HCT116 (cell line): Measurements from ENCODE around the gene TMSB10. TPM values are rescaled to one million over a fixed set of nuclear protein-coding genes. Genes with fewer than 3 reads are reported as not detected.

Source experiments
- ATAC-seq: fragments of 200-7000 bp; cut with Tn5 transposase; 2 replicates; pipeline ENCODE4 v1.9.1; 2020; ENCODE audit warnings: mild to moderate bottlenecking, moderate library complexity
- BruUV-seq: library from RNA; stranded (reverse); fragments of 400-500 nt; replicated peaks from 2 replicates; lab custom pipeline; 2021; lab: Mats Ljungman, UMichigan
- CTCF ChIA-PET: fragments of 300-600 bp; sonication (Branson Sonifier 250); formaldehyde crosslinking; loops from one replicate; lab custom pipeline; 2021; ENCODE audit warnings: antibody characterized with exemption; lab: Charles Lee
- POLR2A ChIA-PET: fragments of 300-600, 350-600 bp; sonication (Branson Sonifier 250); formaldehyde crosslinking; loops from one replicate; lab custom pipeline; 2021; ENCODE audit warnings: antibody characterized with exemption; lab: Charles Lee
- RAD21 ChIA-PET, 2 experiments: fragments of 300-600 bp; sonication (Branson Sonifier 250); formaldehyde crosslinking; loops; one replicate each; lab custom pipeline; 2023; ENCODE audit warnings: low total read pairs in 2 of 2; ENCODE audit not compliant: uncharacterized antibody in 2 of 2, unreplicated experiment in 2 of 2, low non-redundant PET in 1 of 2; lab: Charles Lee
- DNase-seq: peaks from one replicate; pipeline ENCODE4 v3.0.0-alpha.2; 2010; ENCODE audit warnings: low read depth, low spot score
- H2AFZ ChIP-seq: fragments of 200-600 bp; shearing (Covaris generic), sonication (generic); 2 replicates; pipeline ENCODE4 v1.6.1; 2017; ENCODE audit warnings: low read depth, mixed run types, mixed read lengths, antibody characterized with exemption, low read length; ENCODE audit not compliant: poor library complexity, severe bottlenecking
- H3K27ac ChIP-seq: 2 replicates; pipeline ENCODE4 v1.5.1; 2012; ENCODE audit warnings: low read depth, low read length
- H3K27me3 ChIP-seq: fragments of 200-600 bp; sonication (generic); 2 replicates; pipeline ENCODE4 v1.6.1; 2016; ENCODE audit warnings: mixed run types, low read length, mixed read lengths; ENCODE audit not compliant: insufficient read depth
- H3K36me3 ChIP-seq, 2 experiments: fragments of 200-500 bp in 1 of 2; fragments of 200-600 bp in 1 of 2; sonication (Bioruptor generic) in 1 of 2; sonication (generic) in 1 of 2; 2 replicates each; pipeline versions ENCODE4 v1.5.1 to v1.6.1; 2014 to 2016; ENCODE audit warnings: low read length in 2 of 2, inconsistent platforms in 1 of 2, mixed read lengths in 1 of 2, mixed run types in 1 of 2; ENCODE audit not compliant: insufficient read depth in 2 of 2, control insufficient read depth in 1 of 2
- H3K4me1 ChIP-seq, 2 experiments: fragments of 200-600 bp in 1 of 2; sonication (generic) in 1 of 2; 2 replicates each; pipeline versions ENCODE4 v1.5.1 to v1.6.1; 2012 to 2017; ENCODE audit warnings: low read length in 2 of 2, inconsistent platforms in 1 of 2, mild to moderate bottlenecking in 1 of 2, mixed read lengths in 1 of 2, mixed run types in 1 of 2, moderate library complexity in 1 of 2; ENCODE audit not compliant: insufficient read depth in 2 of 2, control insufficient read depth in 1 of 2
- H3K4me2 ChIP-seq: fragments of 200-600 bp; sonication (generic); 2 replicates; pipeline ENCODE4 v1.6.1; 2017; ENCODE audit warnings: mixed run types, low read length, mixed read lengths
- H3K4me3 ChIP-seq, 2 experiments: fragments of 200-600 bp in 1 of 2; sonication (generic) in 1 of 2; replicated peaks in 1 of 2; 2 replicates each; pipeline ENCODE4 v1.5.1; 2011 to 2016; ENCODE audit warnings: low read length in 2 of 2, control low read depth in 1 of 2, low read depth in 1 of 2, mild to moderate bottlenecking in 1 of 2, mixed read lengths in 1 of 2, mixed run types in 1 of 2
- H3K79me2 ChIP-seq: fragments of 200-600 bp; sonication (generic); 2 replicates; pipeline ENCODE4 v1.6.1; 2017; ENCODE audit warnings: mild to moderate bottlenecking, mixed run types, low read length, moderate library complexity, mixed read lengths; ENCODE audit not compliant: insufficient read depth
- H3K9ac ChIP-seq: fragments of 200-600 bp; sonication (generic); 2 replicates; pipeline ENCODE4 v1.6.1; 2016; ENCODE audit warnings: low read length, mixed read lengths
- H3K9me2 ChIP-seq: fragments of 200-600 bp; sonication (generic), shearing (Covaris generic); 2 replicates; pipeline ENCODE4 v1.6.1; 2017; ENCODE audit warnings: mixed run types, mild to moderate bottlenecking, moderate library complexity; ENCODE audit not compliant: insufficient read depth
- H3K9me3 ChIP-seq, 2 experiments: fragments of 200-500 bp in 1 of 2; fragments of 200-600 bp in 1 of 2; sonication (Bioruptor generic) in 1 of 2; sonication (generic) in 1 of 2; 2 replicates each; pipeline ENCODE4 v1.6.1; 2014 to 2017; ENCODE audit warnings: low read length in 2 of 2, mixed read lengths in 2 of 2, inconsistent platforms in 1 of 2, low read depth in 1 of 2, mild to moderate bottlenecking in 1 of 2, mixed run types in 1 of 2, moderate library complexity in 1 of 2; ENCODE audit not compliant: control insufficient read depth in 1 of 2, insufficient read depth in 1 of 2
- H4K20me1 ChIP-seq: fragments of 200-600 bp; sonication (generic), shearing (Covaris generic); 2 replicates; pipeline ENCODE4 v1.6.1; 2017; ENCODE audit warnings: mixed run types, mild to moderate bottlenecking, moderate library complexity; ENCODE audit not compliant: insufficient read depth
- ATF3 ChIP-seq: IDR thresholded peaks from 2 replicates; pipeline ENCODE4 v1.6.1; 2012
- CBX3 ChIP-seq: IDR thresholded peaks from 2 replicates; pipeline ENCODE4 v1.6.1; 2012; ENCODE audit warnings: low read depth
- CEBPB ChIP-seq: IDR thresholded peaks from 2 replicates; pipeline ENCODE4 v1.6.1; 2012; ENCODE audit warnings: low read depth
- ELF1 ChIP-seq: IDR thresholded peaks from 2 replicates; pipeline ENCODE4 v1.6.1; 2012; ENCODE audit warnings: low read depth, borderline replicate concordance
- EZH2 ChIP-seq: fragments of 200-600 bp; sonication (generic); IDR thresholded peaks from 2 replicates; pipeline ENCODE4 v1.6.1; 2017; ENCODE audit warnings: antibody characterized with exemption, mixed run types
- JUND ChIP-seq: IDR thresholded peaks from 2 replicates; pipeline ENCODE4 v1.6.1; 2012
- RAD21 ChIP-seq: IDR thresholded peaks from 2 replicates; pipeline ENCODE4 v1.6.1; 2012; ENCODE audit warnings: low read depth, mild to moderate bottlenecking
- REST ChIP-seq: IDR thresholded peaks from 2 replicates; pipeline ENCODE4 v1.6.1; 2012; ENCODE audit warnings: low read depth
- SRF ChIP-seq: IDR thresholded peaks from 2 replicates; pipeline ENCODE4 v1.6.1; 2012; ENCODE audit warnings: low read depth
- TCF7L2 ChIP-seq: IDR thresholded peaks from 2 replicates; pipeline ENCODE4 v1.7.0; 2011; ENCODE audit warnings: borderline replicate concordance, inconsistent platforms; ENCODE audit not compliant: insufficient read depth, insufficient read length; ENCODE audit errors: extremely low read depth
- YY1 ChIP-seq: IDR thresholded peaks from 2 replicates; pipeline ENCODE4 v1.6.1; 2011; ENCODE audit warnings: low read length, low read depth, moderate library complexity, mild to moderate bottlenecking; ENCODE audit not compliant: insufficient replicate concordance; ENCODE audit errors: extremely low read depth
- ZBTB33 ChIP-seq: IDR thresholded peaks from 2 replicates; pipeline ENCODE4 v1.6.1; 2011; ENCODE audit warnings: mild to moderate bottlenecking, low read length, moderate library complexity; ENCODE audit not compliant: insufficient replicate concordance; ENCODE audit errors: extremely low read depth
- ZFX ChIP-seq: fragments of 450-650 bp; IDR thresholded peaks from 2 replicates; pipeline ENCODE4 v1.6.1; 2017
- ZNF274 ChIP-seq: fragments of 200-500 bp; sonication (Bioruptor generic); IDR thresholded peaks from 2 replicates; pipeline ENCODE4 v1.6.1; 2014; ENCODE audit warnings: mild to moderate bottlenecking, low read depth, low read length, inconsistent platforms
- intact Hi-C: fragments of 100-400 bp; cut with micrococcal nuclease; formaldehyde crosslinking; loops from 2 replicates; pipeline ENCODE4 v1.10.0; 2022
- total RNA-seq: library from RNA; stranded (reverse); gene quantifications from one replicate; pipeline ENCODE4 v1.2.1, GENCODE V29; 2021; ENCODE audit not compliant: unreplicated experiment

Gene TMSB10
- total RNA-seq, 1 experiment from 2014 or later, result 2,677 TPM

GRCh38 chr2:84855731-84856130 lies 49.7 kb upstream of the TMSB10 start:
- Histone ChIP-seq H3K4me1 (no peaks in the 10 kb centered on the region), H3K36me3 (no peaks in the 10 kb centered on the region), H3K4me3 (no peak overlapping the region), H3K27me3 (no peaks in the 10 kb centered on the region), H2AFZ (no peak overlapping the region), H3K9me3 (0 out of 4 replicates have a peak, but pooled peaks cover 0 to 3% of the 10 kb centered on the region in 2 experiments), H3K4me2 (no peak overlapping the region), H4K20me1 (no peaks in the 10 kb centered on the region), H3K9me2 (no peaks in the 10 kb centered on the region), H3K27ac (no peak overlapping the region), H3K79me2 (no peaks in the 10 kb centered on the region), H3K9ac (no peak overlapping the region)
- DNase-seq (no peak), ATAC-seq (no peak)
- no TSS peak for BruUV-seq
- ChIA-PET CTCF (no interaction called here), RAD21 (no interaction called here), POLR2A (no interaction called here)
- no peak for TF ChIP-seq REST
- no peak for TF ChIP-seq CEBPB
- no peak for TF ChIP-seq TCF7L2
- no peak for TF ChIP-seq RAD21
- no peak for TF ChIP-seq CBX3
- no peak for TF ChIP-seq ELF1
- no peak for TF ChIP-seq ZFX
- TF ChIP-seq YY1, result no peak
- TF ChIP-seq JUND, result no peak
- no peak for TF ChIP-seq ZBTB33
- TF ChIP-seq SRF, result no peak
- TF ChIP-seq ZNF274, result no peak
- TF ChIP-seq EZH2, result no peak
- TF ChIP-seq ATF3, result no peak
- intact Hi-C loops, result no loop called here
